Prostate gland (tissue), 2 donors: ENCODE results near the gene GRB10.

Experiments used
- CTCF ChIP-seq, 4 experiments: fragments of 200-600 bp in 2 of 4; fragments of 450-650 bp in 2 of 4; sonication (generic) in 2 of 4; IDR thresholded peaks; 1 replicate in 3 of 4; 2 replicates in 1 of 4; pipeline ENCODE4 v1.5.1; 2016 to 2019; ENCODE audit warnings: antibody characterized with exemption in 4 of 4, mild to moderate bottlenecking in 2 of 4, moderate library complexity in 2 of 4
- POLR2A ChIP-seq: fragments of 450-650 bp; IDR thresholded peaks from one replicate; pipeline ENCODE4 v1.6.1; 2016; ENCODE audit warnings: antibody characterized with exemption, mild to moderate bottlenecking
- POLR2AphosphoS5 ChIP-seq: sonication (generic); formaldehyde crosslinking; IDR thresholded peaks from one replicate; pipeline ENCODE4 v1.6.1; 2017; ENCODE audit warnings: antibody characterized with exemption

- TF ChIP-seq CTCF (IDR thresholded peaks at IDR 0.05) (no peak), POLR2A (no peak), POLR2AphosphoS5 (no peak)
Observed at GRCh38 chr7:50596484-50596883, 186.2 kb downstream of the GRB10 start.
